Spleen (tissue), 7 donors: ENCODE results near the gene UNC45B.

Experiments used
- CTCF ChIP-seq, 11 experiments: fragments of 200-600 bp in 7 of 11; fragments of 450-650 bp in 4 of 11; sonication (generic) in 4 of 11; IDR thresholded peaks in 8 of 11; conservative IDR thresholded peaks in 3 of 11; 1 replicate in 7 of 11; 2 replicates in 4 of 11; pipeline versions ENCODE4 v1.4.0 to v1.8.0; 2016 to 2021; ENCODE audit warnings: antibody characterized with exemption in 11 of 11, inconsistent platforms in 4 of 11, mild to moderate bottlenecking in 1 of 11
- POLR2A ChIP-seq, 3 donors: fragments of 450-650 bp; IDR thresholded peaks; one replicate each; pipeline ENCODE4 v1.5.1; 2017; ENCODE audit warnings: antibody characterized with exemption in 3 of 3, mild to moderate bottlenecking in 1 of 3
- POLR2AphosphoS5 ChIP-seq, 3 donors: sonication (generic); formaldehyde crosslinking; IDR thresholded peaks; one replicate each; pipeline ENCODE4 v1.5.1; 2017; ENCODE audit warnings: antibody characterized with exemption in 3 of 3
- donor health status: DM: no; HTN: no; CAD: no; lungs with moderate emphysema.
- donor health status: DM: no; HTN: no; CAD: no.
- donor health status: DM: no; HTN: no; CAD: no.

DNA sequence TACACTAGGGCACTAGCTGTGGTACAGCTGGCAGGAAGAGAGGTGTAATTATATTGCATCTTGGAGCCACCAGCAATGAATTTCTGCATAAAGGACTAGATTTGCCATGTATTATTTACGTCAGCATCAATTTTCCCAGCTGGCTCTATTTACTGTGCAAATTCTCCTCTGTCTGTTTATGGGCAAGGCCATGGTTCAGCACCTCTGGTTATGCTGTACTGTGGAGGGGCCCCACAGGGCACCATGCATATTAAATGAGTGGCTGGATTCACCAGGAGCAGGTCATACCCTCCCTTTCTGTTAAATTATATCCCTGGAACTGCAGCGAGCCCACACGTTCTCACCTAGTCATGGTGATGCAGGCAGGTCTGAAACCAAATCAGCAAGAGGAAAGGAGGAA is 47.7 kb upstream of the UNC45B start:
- TF ChIP-seq POLR2A (IDR thresholded peaks at IDR 0.05) (no peak), CTCF (IDR thresholded peaks at IDR 0.05 in 8 of 11, conservative IDR thresholded peaks at IDR 0.05 in 3 of 11) (no peak), POLR2AphosphoS5 (IDR thresholded peaks at IDR 0.05) (no peak)
